ENCODE data around the gene HS6ST2. TPM values are rescaled to one million over a fixed set of nuclear protein-coding genes. Genes with fewer than 3 reads are reported as not detected.

Gene HS6ST2
- polyA plus RNA-seq, 1 of the 3 experiments (the other 2 are of a cell fraction): 0.05 TPM

DNA sequence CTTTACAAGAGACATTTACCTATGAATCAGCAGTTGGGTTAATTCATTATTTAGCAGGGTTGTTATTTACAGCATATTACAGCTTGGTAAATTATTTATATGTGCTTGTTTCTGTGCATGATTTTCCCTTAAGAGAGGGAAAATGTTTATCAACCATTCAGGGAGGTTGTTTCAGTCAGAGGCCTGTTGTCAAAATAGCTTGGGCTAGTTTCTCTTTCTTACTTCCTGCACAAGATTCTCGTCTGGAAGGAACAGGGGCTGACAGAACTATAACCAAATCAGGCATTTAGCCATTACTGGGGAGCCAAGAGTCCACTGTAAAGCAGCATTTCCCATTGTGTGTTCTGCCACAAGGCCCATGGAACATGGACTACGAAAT, 135.8 kb downstream of the HS6ST2 start (continued):
- TF ChIP-seq NFIC (IDR thresholded peaks at IDR 0.05; ENCODE audit: borderline replicate concordance): no peak

DNA sequence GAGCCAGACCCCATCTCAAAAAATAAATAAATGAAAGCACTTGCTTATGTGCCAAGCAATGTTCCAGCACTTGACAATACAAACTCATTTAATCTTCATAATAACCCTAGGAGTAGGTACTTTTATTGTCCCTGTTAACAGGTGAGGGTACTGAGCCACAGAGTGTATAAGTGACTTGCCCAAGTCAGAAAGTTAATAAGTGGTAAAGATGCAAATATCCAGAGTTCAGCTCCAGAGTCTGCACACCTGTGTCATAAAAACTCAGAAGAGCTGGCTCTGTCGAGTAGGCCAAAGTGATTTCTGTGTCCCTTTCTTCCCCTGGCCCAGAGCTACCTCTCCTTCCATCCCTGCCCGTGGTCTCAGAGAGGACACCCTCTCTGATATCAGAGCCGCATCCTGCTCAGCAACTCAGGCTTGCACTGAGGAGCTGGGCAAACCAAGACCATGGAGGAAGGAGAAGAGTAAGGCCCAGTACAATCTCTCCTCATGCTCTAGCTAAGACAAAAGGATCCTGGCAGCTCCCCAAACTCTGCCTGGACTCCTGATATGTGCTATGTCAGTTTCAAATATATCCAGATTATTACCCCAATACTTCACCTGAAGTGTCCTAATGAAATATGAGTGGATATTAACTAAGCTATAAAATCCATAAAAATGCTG, 136.3 kb downstream of the HS6ST2 start:
- no peak overlapping the region for H3K27ac ChIP-seq (ENCODE audit: low read depth in 2 of 2, low read length in 1 of 2)
- ChIA-PET POLR2A (no interaction called here), CTCF (interaction anchor here (0.6 to 2.6 kb wide), 4 partner anchors 10 to 1111 kb away, joined by 3 to 8 read pairs (median 4); no protein-coding TSS in a partner anchor)
- H3K27me3 ChIP-seq (ENCODE audit: insufficient read depth): no peaks in the 10 kb centered on the region; the same call in 1 of the 2 replicates
- 20% methylated on average over 2 of the region's 3 CpGs for WGBS (ENCODE audit: low lambda C conversion rate)
- H3K79me2 ChIP-seq (ENCODE audit: insufficient read depth): no peaks in the 10 kb centered on the region
- TF ChIP-seq FOSL2 (IDR thresholded peaks at IDR 0.05; ENCODE audit: borderline replicate concordance, low read depth) (no peak), SMC3 (IDR thresholded peaks at IDR 0.05; ENCODE audit: low read depth, low read length) (no peak), GATA2 (CRISPR knock-in tag; IDR thresholded peaks at IDR 0.05) (no peak), MXI1 (IDR thresholded peaks at IDR 0.05; ENCODE audit: low read depth, low read length) (no peak), RAD21 (IDR thresholded peaks at IDR 0.05; ENCODE audit: low read length) (no peak), ELF1 (IDR thresholded peaks at IDR 0.05) (no peak), TEAD4 (IDR thresholded peaks at IDR 0.05; ENCODE audit: borderline replicate concordance, insufficient read depth) (no peak), JUND (IDR thresholded peaks at IDR 0.05) (no peak), RFX5 (IDR thresholded peaks at IDR 0.05; ENCODE audit: low read length) (no peak)
- TF ChIP-seq, protein P1, sequence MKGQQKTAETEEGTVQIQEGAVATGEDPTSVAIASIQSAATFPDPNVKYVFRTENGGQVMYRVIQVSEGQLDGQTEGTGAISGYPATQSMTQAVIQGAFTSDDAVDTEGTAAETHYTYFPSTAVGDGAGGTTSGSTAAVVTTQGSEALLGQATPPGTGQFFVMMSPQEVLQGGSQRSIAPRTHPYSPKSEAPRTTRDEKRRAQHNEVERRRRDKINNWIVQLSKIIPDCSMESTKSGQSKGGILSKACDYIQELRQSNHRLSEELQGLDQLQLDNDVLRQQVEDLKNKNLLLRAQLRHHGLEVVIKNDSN (IDR thresholded peaks at IDR 0.05; ENCODE audit: borderline replicate concordance, low read depth): no peak
- TF ChIP-seq, protein P2, sequence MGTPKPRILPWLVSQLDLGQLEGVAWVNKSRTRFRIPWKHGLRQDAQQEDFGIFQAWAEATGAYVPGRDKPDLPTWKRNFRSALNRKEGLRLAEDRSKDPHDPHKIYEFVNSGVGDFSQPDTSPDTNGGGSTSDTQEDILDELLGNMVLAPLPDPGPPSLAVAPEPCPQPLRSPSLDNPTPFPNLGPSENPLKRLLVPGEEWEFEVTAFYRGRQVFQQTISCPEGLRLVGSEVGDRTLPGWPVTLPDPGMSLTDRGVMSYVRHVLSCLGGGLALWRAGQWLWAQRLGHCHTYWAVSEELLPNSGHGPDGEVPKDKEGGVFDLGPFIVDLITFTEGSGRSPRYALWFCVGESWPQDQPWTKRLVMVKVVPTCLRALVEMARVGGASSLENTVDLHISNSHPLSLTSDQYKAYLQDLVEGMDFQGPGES (IDR thresholded peaks at IDR 0.05; ENCODE audit: low read depth, low read length): no peak
- TF ChIP-seq, protein P3, sequence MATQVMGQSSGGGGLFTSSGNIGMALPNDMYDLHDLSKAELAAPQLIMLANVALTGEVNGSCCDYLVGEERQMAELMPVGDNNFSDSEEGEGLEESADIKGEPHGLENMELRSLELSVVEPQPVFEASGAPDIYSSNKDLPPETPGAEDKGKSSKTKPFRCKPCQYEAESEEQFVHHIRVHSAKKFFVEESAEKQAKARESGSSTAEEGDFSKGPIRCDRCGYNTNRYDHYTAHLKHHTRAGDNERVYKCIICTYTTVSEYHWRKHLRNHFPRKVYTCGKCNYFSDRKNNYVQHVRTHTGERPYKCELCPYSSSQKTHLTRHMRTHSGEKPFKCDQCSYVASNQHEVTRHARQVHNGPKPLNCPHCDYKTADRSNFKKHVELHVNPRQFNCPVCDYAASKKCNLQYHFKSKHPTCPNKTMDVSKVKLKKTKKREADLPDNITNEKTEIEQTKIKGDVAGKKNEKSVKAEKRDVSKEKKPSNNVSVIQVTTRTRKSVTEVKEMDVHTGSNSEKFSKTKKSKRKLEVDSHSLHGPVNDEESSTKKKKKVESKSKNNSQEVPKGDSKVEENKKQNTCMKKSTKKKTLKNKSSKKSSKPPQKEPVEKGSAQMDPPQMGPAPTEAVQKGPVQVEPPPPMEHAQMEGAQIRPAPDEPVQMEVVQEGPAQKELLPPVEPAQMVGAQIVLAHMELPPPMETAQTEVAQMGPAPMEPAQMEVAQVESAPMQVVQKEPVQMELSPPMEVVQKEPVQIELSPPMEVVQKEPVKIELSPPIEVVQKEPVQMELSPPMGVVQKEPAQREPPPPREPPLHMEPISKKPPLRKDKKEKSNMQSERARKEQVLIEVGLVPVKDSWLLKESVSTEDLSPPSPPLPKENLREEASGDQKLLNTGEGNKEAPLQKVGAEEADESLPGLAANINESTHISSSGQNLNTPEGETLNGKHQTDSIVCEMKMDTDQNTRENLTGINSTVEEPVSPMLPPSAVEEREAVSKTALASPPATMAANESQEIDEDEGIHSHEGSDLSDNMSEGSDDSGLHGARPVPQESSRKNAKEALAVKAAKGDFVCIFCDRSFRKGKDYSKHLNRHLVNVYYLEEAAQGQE (IDR thresholded peaks at IDR 0.05; ENCODE audit: low read depth, low read length): no peak
- no peaks in the 10 kb centered on the region for H3K36me3 ChIP-seq (replicated peaks in 1 of 2; ENCODE audit: control insufficient read depth in 1 of 2, insufficient read depth in 2 of 2, low read length in 1 of 2)
- no peak overlapping the region for H3K4me3 ChIP-seq (ENCODE audit: low read depth in 2 of 2, low read length in 1 of 2)
- H4K20me1 ChIP-seq (ENCODE audit: insufficient read depth): no peaks in the 10 kb centered on the region
- DNase-seq: no peak
- no peaks in the 10 kb centered on the region; a peak in 1 of 4 replicates for H3K4me1 ChIP-seq (ENCODE audit: control insufficient read depth in 1 of 2, insufficient read depth in 2 of 2, low read depth in 1 of 2, low read length in 1 of 2)
- H3K9ac ChIP-seq: no peak overlapping the region
- no peaks in the 10 kb centered on the region for H3K9me3 ChIP-seq
- H3F3A ChIP-seq (replicated peaks; ENCODE audit: insufficient read depth): no peaks in the 10 kb centered on the region
- no peak overlapping the region for H2AFZ ChIP-seq (ENCODE audit: low read depth)
- no peak overlapping the region for H3K4me2 ChIP-seq
- no peaks in the 10 kb centered on the region for H3K9me2 ChIP-seq

All from SK-N-SH (cell line).